Skeletal muscle cell (primary cell): Measurements from ENCODE around the gene TET1.
"Not testable (repeated sequence)": the region's sequence is repeated elsewhere in the genome, so short reads cannot be mapped to it uniquely, and the experiment has no call there.

Experiments
- DNase-seq: peaks from one replicate; pipeline ENCODE4 v3.0.0-alpha.2; 2010; ENCODE audit warnings: low read depth
- H3K4me3 ChIP-seq: 2 replicates; pipeline ENCODE4 v1.5.1; 2011; ENCODE audit warnings: low read depth, mild to moderate bottlenecking, control low read depth, low read length, moderate library complexity

The TET1 gene

DNA sequence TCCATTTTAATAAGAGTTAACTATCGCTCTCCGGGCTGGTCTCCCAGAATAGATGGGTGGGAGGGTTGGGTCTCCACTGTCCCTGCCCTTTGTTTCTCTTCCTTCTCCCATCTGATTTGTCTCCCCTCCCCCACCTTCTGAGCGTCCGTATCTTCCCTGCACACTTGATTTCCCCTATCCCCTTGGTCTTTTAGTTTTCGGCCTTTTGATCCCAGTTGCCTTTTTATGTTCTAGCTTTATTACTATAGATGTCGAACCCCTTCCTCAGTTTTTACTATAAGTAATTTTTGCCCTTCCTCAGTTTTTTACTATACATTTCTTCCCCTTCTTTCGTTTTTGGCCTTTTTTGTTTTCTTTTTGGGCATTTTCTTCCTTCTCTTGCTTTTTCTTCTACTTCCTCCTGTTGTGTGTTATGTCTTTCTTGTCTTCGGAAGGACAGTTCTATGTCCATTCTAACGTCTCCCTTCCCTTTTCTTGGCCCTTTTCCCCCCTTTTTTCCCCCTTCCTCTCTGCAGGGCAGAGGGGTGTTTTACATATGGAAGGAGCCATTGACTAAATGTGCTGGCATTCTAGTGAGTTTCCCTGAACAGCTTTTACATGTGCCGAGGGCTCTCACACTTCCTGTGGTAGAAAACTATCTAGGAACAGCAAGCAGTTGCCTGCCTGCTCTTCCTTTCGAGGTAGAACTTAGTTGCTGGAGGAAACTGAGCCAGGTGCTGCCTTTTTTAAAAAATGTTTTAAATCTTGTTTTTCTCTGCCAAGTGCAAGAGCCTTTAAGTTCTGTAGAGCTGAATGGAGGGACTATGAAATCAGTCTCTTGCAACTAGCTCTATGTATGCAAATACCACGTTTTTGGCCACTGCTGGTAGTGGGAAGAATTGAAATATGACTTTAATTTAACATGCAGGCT lies 2.8 kb downstream of the TET1 start:
- peak overlapping the region; percentile 86 for H3K4me3 ChIP-seq
- no peak for DNase-seq

DNA sequence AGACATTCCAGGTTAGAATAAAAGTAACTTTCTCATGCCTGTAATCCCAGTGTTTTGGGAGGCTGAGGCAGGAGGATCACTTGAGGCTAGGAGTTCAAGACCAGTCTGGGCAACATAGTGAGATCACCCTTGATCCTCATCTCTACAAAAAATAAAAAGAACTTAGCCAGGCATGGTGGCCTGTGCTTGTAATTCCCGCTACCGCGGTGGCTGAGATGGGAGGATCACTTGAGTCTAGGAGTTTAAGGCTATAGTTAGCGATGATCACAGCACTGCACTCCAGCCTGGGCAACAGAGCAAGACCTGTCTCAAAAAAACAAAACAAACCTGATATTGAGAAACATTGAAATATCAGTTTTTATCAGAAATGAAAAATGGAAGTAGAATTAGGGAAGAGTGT lies 4.6 kb downstream of the TET1 start:
- no peak for DNase-seq
- no peak overlapping the region for H3K4me3 ChIP-seq

DNA sequence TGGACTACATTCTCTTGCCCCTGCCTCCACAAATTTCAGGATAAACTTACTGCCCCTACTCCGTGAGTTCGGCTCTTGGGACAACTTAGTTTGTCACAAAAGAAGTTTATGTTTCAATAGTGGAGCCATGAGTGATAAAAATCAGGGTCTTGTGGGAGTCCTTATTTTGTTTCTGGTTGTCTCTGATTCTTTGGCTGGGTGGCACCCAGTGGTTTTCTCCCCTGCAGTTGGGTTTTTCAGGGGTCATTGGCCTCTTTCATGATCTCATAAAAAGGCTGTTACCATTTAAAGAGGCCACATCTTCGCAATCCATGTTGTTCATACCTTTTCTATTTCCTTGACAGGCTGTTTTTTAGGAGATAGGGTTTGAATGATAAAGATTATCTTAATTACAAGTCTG lies 5.5 kb downstream of the TET1 start:
- no peak for DNase-seq
- H3K4me3 ChIP-seq = no peak overlapping the region

- no peak overlapping the region for H3K4me3 ChIP-seq
- DNase-seq = no peak
Measured at GRCh38 chr10:68566351-68566750, 6.2 kb downstream of the TET1 start.

GRCh38 chr10:68566955-68567354 lies 6.8 kb downstream of the TET1 start:
- DNase-seq = no peak
- no peak overlapping the region for H3K4me3 ChIP-seq

DNA sequence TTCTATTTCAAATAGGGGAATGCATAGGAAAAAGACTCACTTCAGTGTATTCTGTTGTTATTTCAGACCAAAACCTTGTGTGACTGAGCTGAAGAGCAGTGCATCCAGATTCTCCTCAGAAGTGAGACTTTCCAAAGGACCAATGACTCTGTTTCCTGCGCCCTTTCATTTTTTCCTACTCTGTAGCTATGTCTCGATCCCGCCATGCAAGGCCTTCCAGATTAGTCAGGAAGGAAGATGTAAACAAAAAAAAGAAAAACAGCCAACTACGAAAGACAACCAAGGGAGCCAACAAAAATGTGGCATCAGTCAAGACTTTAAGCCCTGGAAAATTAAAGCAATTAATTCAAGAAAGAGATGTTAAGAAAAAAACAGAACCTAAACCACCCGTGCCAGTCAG lies 12.0 kb downstream of the TET1 start:
- no peak for DNase-seq
- H3K4me3 ChIP-seq = no peak overlapping the region

DNA sequence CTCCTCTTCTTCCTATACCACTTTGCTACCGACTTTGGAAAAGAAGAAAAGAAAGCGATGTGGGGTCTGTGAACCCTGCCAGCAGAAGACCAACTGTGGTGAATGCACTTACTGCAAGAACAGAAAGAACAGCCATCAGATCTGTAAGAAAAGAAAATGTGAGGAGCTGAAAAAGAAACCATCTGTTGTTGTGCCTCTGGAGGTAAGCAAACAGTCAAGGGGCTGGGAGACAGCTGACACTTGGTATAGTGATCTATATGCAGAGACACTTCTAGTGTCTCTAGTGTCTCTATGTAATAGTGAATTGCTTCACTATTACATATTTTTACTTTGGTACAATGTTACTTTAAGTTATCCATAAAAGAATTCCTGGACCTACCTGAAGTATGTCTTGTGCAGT lies 13.9 kb downstream of the TET1 start:
- no peak overlapping the region for H3K4me3 ChIP-seq
- no peak for DNase-seq

- no peak for DNase-seq
- no peak overlapping the region for H3K4me3 ChIP-seq
Measured at GRCh38 chr10:68576118-68576517, 16.0 kb downstream of the TET1 start.

DNA sequence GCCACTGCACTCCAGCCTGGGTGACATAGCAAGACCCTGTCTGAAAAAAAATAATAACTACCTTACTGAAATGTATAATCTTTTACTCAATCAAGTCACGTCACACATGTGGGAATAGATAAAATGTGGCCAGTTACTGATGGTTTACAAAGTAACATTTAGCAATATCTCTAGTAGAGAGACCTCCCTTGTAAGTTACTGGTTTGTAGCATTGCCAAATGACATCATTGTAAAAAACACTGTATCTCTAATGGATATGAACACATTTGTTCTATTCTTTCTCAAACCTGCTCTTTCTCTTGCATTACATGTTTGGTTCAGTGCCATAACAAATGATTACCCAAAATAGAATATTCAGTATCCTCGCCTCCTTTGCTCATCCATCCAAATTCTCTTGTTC lies 18.8 kb downstream of the TET1 start:
- DNase-seq = no peak
- H3K4me3 ChIP-seq = no peak overlapping the region

- H3K4me3 ChIP-seq = not testable (repeated sequence)
Measured at GRCh38 chr10:68584187-68584586, 24.1 kb downstream of the TET1 start.

DNA sequence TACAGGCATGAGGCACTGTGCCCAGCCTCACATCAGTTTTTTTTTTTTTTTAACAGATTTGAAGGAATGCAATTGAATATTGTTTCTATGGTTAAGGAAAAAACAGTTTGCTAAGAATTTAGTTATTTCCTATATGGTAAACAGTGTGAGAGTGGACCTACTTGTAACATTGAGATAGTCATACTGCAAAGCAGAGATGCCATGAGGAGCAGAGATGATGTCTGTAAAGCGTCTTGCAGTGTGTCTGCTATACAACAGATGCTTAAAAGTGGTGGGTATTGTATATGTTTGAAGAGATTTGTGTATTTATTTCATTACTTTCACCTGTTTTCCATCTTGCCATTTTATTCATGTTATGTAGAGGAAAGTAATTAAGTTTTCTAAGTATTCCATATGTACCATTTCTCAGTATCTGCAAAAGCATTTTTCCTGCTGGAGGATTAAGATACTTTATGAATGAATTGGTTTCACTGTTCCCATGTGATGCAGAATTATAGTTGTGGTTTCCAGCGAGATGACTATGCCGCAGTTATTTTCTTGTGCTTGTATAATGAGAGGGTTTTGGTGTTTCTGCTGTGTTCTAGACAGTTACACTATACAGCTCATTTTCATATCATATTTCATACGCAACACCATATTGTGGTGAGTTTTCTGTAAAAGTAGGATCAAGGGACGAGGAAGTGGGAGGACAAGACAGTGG lies 26.6 kb downstream of the TET1 start:
- no peak overlapping the region for H3K4me3 ChIP-seq
- no peak for DNase-seq

More at GRCh38 chr10:68584187-68584586, 24.1 kb downstream of the TET1 start:
- not testable (repeated sequence) for DNase-seq

DNA sequence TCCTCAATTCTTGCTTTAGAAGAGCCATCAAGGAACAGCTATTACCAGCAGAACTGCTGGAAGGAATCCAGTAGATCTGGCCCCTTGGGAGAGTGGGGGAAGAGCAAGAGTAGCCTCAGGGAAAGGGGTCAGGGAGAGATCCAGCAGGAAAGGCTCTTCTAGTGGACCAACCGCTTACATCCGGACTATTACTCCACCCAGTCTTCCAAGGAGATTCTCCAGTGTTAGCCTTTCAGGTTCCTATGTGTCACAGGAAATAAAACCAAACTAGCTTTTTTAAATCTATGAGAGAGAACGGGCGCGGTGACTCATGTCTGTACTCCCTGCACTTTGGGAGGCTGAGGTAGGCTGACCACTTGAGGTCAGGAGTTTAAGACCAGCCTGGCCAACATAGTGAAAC lies 34.3 kb downstream of the TET1 start:
- no peak for DNase-seq
- no peak overlapping the region for H3K4me3 ChIP-seq

- no peak for DNase-seq
Measured at GRCh38 chr10:68595513-68595912, 35.4 kb downstream of the TET1 start.

GRCh38 chr10:68597407-68597806 lies 37.3 kb downstream of the TET1 start:
- DNase-seq = no peak
- no peak overlapping the region for H3K4me3 ChIP-seq

More at GRCh38 chr10:68595513-68595912, 35.4 kb downstream of the TET1 start:
- H3K4me3 ChIP-seq = no peak overlapping the region

GRCh38 chr10:68598978-68599770 lies 39.0 kb downstream of the TET1 start:
- H3K4me3 ChIP-seq = peak overlapping the region; percentile 43

GRCh38 chr10:68599771-68600040 lies 39.6 kb downstream of the TET1 start:
- DNase-seq = no peak
- H3K4me3 ChIP-seq = peak overlapping the region; percentile 43

More at GRCh38 chr10:68598978-68599770, 39.0 kb downstream of the TET1 start:
- DNase-seq = peak; percentile 71

DNA sequence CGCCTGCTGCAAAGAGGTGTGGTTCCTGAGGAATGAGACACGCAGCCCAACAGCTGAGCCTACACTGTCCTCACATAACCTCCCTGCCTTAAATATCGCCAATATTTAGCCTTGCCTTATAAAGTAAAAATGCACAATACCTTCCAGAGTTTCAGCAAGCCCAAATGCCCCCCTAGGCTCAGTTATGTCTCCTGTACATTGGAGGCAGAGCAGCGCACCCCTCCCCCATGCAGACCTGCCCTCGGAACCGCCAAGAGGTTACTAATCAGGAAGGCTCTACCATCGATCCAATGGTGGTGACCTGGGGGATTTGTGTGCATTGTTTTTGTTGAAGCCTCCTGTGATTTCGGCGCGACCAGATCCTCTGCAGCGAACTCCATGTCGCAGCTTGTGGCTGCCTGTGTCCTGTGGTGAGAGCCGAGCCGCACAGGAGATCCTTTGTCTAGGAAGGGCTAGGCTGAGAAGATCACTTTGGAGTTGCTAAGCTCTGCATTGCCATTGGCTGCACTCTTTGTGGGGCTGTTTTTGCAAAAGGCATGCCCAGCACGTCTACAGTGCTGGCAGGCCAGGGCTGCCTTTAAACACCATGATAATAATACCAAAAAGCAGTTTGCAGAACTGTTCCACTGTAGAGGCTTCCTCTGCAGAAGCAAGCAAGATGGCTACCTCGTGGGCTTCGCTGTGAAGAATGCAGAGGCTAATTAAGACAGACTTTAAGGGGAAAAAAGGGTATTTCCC lies 40.1 kb downstream of the TET1 start:
- H3K4me3 ChIP-seq = peak overlapping the region; percentile 43
- DNase-seq = peak; percentile 72

DNA sequence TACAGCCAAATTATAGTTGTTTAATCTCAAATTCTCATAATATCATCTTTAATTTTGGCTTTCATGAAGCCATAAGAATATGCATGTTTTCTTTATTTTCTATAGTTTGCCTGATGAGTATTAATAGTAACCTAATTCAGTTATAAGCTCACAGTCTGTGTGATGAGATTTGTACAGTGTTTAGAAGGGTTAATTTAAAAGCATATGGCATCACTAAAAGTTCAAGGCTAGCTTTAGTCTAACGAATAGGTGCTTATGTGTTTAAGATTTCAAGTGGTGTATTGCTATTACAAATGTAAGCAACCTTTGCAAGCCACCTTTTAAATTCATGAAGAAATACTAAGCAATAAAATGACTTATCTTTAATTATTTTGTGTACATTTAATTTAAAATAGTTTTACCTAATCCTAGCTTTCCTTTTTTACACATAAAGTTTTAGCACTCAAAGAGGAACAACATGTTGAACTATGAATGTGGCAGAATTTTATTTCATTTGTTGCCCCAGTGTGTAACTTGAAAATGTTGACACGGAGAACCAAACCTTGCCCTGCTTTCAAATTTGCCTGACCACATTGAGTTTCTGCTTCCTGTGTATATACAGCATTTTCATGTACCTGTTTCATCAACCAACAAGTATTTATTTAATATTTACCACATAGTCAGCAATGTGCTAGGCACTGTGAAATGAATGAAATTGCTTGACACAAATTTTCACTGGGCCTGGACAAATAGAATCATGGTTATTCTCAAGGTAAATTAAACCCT lies 41.5 kb downstream of the TET1 start:
- H3K4me3 ChIP-seq = peak overlapping the region; percentile 43

DNA sequence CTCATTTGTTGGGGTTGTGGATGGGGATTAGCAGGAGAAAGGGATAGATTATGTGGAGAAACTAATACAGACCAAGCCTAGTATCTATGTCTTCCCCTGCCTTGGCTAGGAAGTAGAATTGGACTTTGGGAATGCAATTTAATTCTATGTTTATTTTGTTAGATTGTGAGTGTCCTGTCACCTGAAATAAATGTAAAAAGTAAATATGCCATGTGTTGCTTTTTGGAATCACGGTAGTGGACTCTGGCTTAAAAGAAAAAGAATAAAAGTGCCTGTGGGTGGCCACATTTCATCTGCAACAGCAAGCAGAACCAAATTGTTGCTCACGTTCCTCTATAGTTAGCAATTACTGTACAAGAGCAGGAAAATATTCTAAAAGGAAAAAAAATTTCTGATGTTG lies 42.3 kb downstream of the TET1 start:
- no peak for DNase-seq
- no peak overlapping the region for H3K4me3 ChIP-seq

More for the DNA sequence above, 41.5 kb downstream of the TET1 start:
- DNase-seq = no peak
